GM21723 (cell line): ENCODE results near the gene CCDC85C.

ENCODE experiments used
- ATAC-seq: cut with Tn5 transposase; IDR thresholded peaks from one replicate; pipeline ENCODE4 v1.9.1; 2021; ENCODE audit warnings: mild to moderate bottlenecking, moderate library complexity; ENCODE audit not compliant: unreplicated experiment

The CCDC85C gene

GRCh38 chr14:99608591-99608990 is 4.6 kb upstream of the CCDC85C start:
- ATAC-seq = no peak

GRCh38 chr14:99606359-99606758 is 2.4 kb upstream of the CCDC85C start:
- no peak for ATAC-seq

- ATAC-seq = peak; percentile 23
Observed at GRCh38 chr14:99605299-99605961, 1.4 kb upstream of the CCDC85C start.

- peak; percentile 33 for ATAC-seq
Observed at GRCh38 chr14:99604766-99605298, 825 bp upstream of the CCDC85C start.

GRCh38 chr14:99604278-99604765 is 315 bp upstream of the CCDC85C start:
- peak; percentile 88 for ATAC-seq

- ATAC-seq = no peak
Observed at GRCh38 chr14:99602788-99603415, 1.1 kb downstream of the CCDC85C start.

- ATAC-seq = no peak
Observed at GRCh38 chr14:99602054-99602787, 1.8 kb downstream of the CCDC85C start.

- ATAC-seq = no peak
Observed at GRCh38 chr14:99601361-99601831, 2.6 kb downstream of the CCDC85C start.

GRCh38 chr14:99600232-99600888 is 3.6 kb downstream of the CCDC85C start:
- ATAC-seq = no peak

- no peak for ATAC-seq
Observed at GRCh38 chr14:99599393-99599792, 4.6 kb downstream of the CCDC85C start.

- no peak for ATAC-seq
Observed at GRCh38 chr14:99598774-99599173, 5.2 kb downstream of the CCDC85C start.

- ATAC-seq = no peak
Observed at GRCh38 chr14:99597911-99598600, 6.0 kb downstream of the CCDC85C start.

GRCh38 chr14:99596772-99597171 is 7.2 kb downstream of the CCDC85C start:
- ATAC-seq = no peak

- no peak for ATAC-seq
Observed at GRCh38 chr14:99596071-99596627, 7.9 kb downstream of the CCDC85C start.

- ATAC-seq = no peak
Observed at GRCh38 chr14:99595524-99595923, 8.5 kb downstream of the CCDC85C start.

GRCh38 chr14:99595034-99595433 is 9.0 kb downstream of the CCDC85C start:
- peak; percentile 96 for ATAC-seq

GRCh38 chr14:99593971-99594841 is 9.8 kb downstream of the CCDC85C start:
- no peak for ATAC-seq

- ATAC-seq = no peak
Observed at GRCh38 chr14:99592933-99593753, 10.9 kb downstream of the CCDC85C start.
